WTC11 (cell line): ENCODE measurements around the gene CCBE1. TPM values are rescaled to one million over a fixed set of nuclear protein-coding genes. Genes with fewer than 3 reads are reported as not detected.

Source experiments
- ATAC-seq: fragments of 200-7000 bp; cut with Tn5 transposase; 2 replicates; pipeline ENCODE4 v1.10.0; 2021; ENCODE audit warnings: mild to moderate bottlenecking, moderate library complexity
- CTCF ChIA-PET: fragments of 300-600 bp; sonication (Branson Sonifier 250); formaldehyde crosslinking; loops from one replicate; lab custom pipeline; 2021; ENCODE audit warnings: antibody characterized with exemption; lab: Charles Lee
- POLR2A ChIA-PET: fragments of 350-600 bp; sonication (Branson Sonifier 250); formaldehyde crosslinking; loops from one replicate; lab custom pipeline; 2021; ENCODE audit warnings: antibody characterized with exemption; lab: Charles Lee
- DNase-seq: peaks from one replicate; pipeline ENCODE4 v3.0.0; 2021; ENCODE audit warnings: low spot score
- H3K27ac Mint-ChIP-seq: 2 replicates; pipeline ENCODE4 v1.8.0; 2021; ENCODE audit warnings: mixed read lengths
- H3K27me3 Mint-ChIP-seq: 2 replicates; pipeline ENCODE4 v1.8.0; 2021; ENCODE audit warnings: low read depth, mild to moderate bottlenecking, moderate library complexity, mixed read lengths
- H3K36me3 Mint-ChIP-seq: 2 replicates; pipeline ENCODE4 v1.8.0; 2021; ENCODE audit warnings: mixed read lengths
- H3K4me1 Mint-ChIP-seq: 2 replicates; pipeline ENCODE4 v1.8.0; 2022; ENCODE audit warnings: mixed read lengths
- H3K4me3 Mint-ChIP-seq: 2 replicates; pipeline ENCODE4 v1.8.0; 2021; ENCODE audit warnings: mild to moderate bottlenecking, moderate library complexity, mixed read lengths
- H3K9me3 Mint-ChIP-seq: 2 replicates; pipeline ENCODE4 v1.8.0; 2021; ENCODE audit warnings: mixed read lengths
- ARID4B ChIP-seq: sonication (generic); formaldehyde crosslinking; IDR thresholded peaks from 2 replicates; pipeline ENCODE4 v1.8.0; 2023; ENCODE audit warnings: missing genetic modification reagents, mild to moderate bottlenecking, borderline replicate concordance
- CREB1 ChIP-seq: sonication (generic); formaldehyde crosslinking; IDR thresholded peaks from 2 replicates; pipeline ENCODE4 v1.8.0; 2023; ENCODE audit warnings: mild to moderate bottlenecking, missing genetic modification reagents
- E2F1 ChIP-seq: sonication (generic); formaldehyde crosslinking; IDR thresholded peaks from 2 replicates; pipeline ENCODE4 v1.8.0; 2022; ENCODE audit warnings: mild to moderate bottlenecking, missing genetic modification reagents
- E2F4 ChIP-seq: sonication (generic); formaldehyde crosslinking; IDR thresholded peaks from 2 replicates; pipeline ENCODE4 v1.8.1; 2022; ENCODE audit warnings: low read depth, mild to moderate bottlenecking, moderate library complexity, missing genetic modification reagents, borderline replicate concordance
- E2F5 ChIP-seq: sonication (generic); formaldehyde crosslinking; IDR thresholded peaks from 2 replicates; pipeline ENCODE4 v1.8.1; 2022; ENCODE audit warnings: mild to moderate bottlenecking, moderate library complexity, missing genetic modification reagents
- EMX1 ChIP-seq: fragments of 250-450 bp; sonication (Bioruptor Pico); IDR thresholded peaks from 2 replicates; pipeline ENCODE4 v1.8.0; 2021; ENCODE audit warnings: mild to moderate bottlenecking
- GTF2I ChIP-seq: fragments of 250-450 bp; sonication (Bioruptor Pico); conservative IDR thresholded peaks from 2 replicates; pipeline ENCODE4 v1.4.0; 2021; ENCODE audit warnings: mild to moderate bottlenecking
- HMGXB4 ChIP-seq: sonication (generic); formaldehyde crosslinking; IDR thresholded peaks from 2 replicates; pipeline ENCODE4 v1.8.1; 2023; ENCODE audit warnings: mild to moderate bottlenecking, moderate library complexity, missing genetic modification reagents
- MAX ChIP-seq: sonication (generic); formaldehyde crosslinking; IDR thresholded peaks from 2 replicates; pipeline ENCODE4 v1.8.0; 2022; ENCODE audit warnings: mild to moderate bottlenecking, missing genetic modification reagents
- NFATC4 ChIP-seq: fragments of 250-450 bp; sonication (Bioruptor Pico); IDR thresholded peaks from 2 replicates; pipeline ENCODE4 v1.9.0; 2021; ENCODE audit warnings: mild to moderate bottlenecking
- OVOL2 ChIP-seq: fragments of 250-450 bp; sonication (Bioruptor Pico); IDR thresholded peaks from 2 replicates; pipeline ENCODE4 v1.9.0; 2021; ENCODE audit warnings: mild to moderate bottlenecking, borderline replicate concordance
- SMAD4 ChIP-seq: sonication (generic); formaldehyde crosslinking; IDR thresholded peaks from 2 replicates; pipeline ENCODE4 v1.8.0; 2022; ENCODE audit warnings: mild to moderate bottlenecking, missing genetic modification reagents
- STAT6 ChIP-seq: sonication (generic); formaldehyde crosslinking; conservative IDR thresholded peaks from 2 replicates; pipeline ENCODE4 v1.8.1; 2023; ENCODE audit warnings: mild to moderate bottlenecking, low read depth, missing genetic modification reagents, moderate library complexity
- USF2 ChIP-seq: sonication (generic); formaldehyde crosslinking; IDR thresholded peaks from 2 replicates; pipeline ENCODE4 v1.8.1; 2023; ENCODE audit warnings: mild to moderate bottlenecking, missing genetic modification reagents, moderate library complexity
- ZBTB43 ChIP-seq: sonication (generic); formaldehyde crosslinking; IDR thresholded peaks from 2 replicates; pipeline ENCODE4 v1.8.1; 2023; ENCODE audit warnings: mild to moderate bottlenecking, missing genetic modification reagents
- ZNF121 ChIP-seq: sonication (generic); formaldehyde crosslinking; IDR thresholded peaks from 2 replicates; pipeline ENCODE4 v1.8.0; 2023; ENCODE audit warnings: missing genetic modification reagents
- ZNF423 ChIP-seq: fragments of 250-450 bp; sonication (Bioruptor Pico); IDR thresholded peaks from 2 replicates; pipeline ENCODE4 v2.1.2; 2022; ENCODE audit warnings: mild to moderate bottlenecking, moderate library complexity
- total RNA-seq: library from RNA; stranded (reverse); gene quantifications from 3 replicates; pipeline ENCODE4 v1.2.3, GENCODE V29; 2021

The CCBE1 gene
- total RNA-seq, 1 experiment from 2014 or later = 9.7 TPM

- Mint-ChIP-seq H3K4me3 (no peak overlapping the region), H3K4me1 (peaks cover under 1% of the 10 kb centered on the region; the same call in 1 of the 2 replicates), H3K27me3 (no peaks in the 10 kb centered on the region), H3K9me3 (peaks cover 6% of the 10 kb centered on the region), H3K27ac (no peak overlapping the region), H3K36me3 (peaks cover 3% of the 10 kb centered on the region; the same call in 1 of the 2 replicates)
- DNase-seq (no peak), ATAC-seq (no peak)
- POLR2A ChIA-PET = no interaction called here
- CTCF ChIA-PET = interaction anchor here (0.7 kb wide), 1 partner anchor 162 kb away, joined by 3 read pairs; no protein-coding TSS in a partner anchor
- TF ChIP-seq USF2 (CRISPR knock-in tag) (no peak), HMGXB4 (CRISPR knock-in tag) (no peak), CREB1 (CRISPR knock-in tag) (no peak), ZNF121 (CRISPR knock-in tag) (no peak), SMAD4 (CRISPR knock-in tag) (no peak), OVOL2 (no peak), STAT6 (no peak), E2F1 (CRISPR knock-in tag) (no peak), ZBTB43 (CRISPR knock-in tag) (no peak), EMX1 (no peak), ZNF423 (no peak)
Observed at GRCh38 chr18:59469463-59470180, 227.6 kb downstream of the CCBE1 start.

GRCh38 chr18:59468821-59469220 lies 228.4 kb downstream of the CCBE1 start:
- POLR2A ChIA-PET = no interaction called here
- Mint-ChIP-seq H3K4me1 (peaks cover 4% of the 10 kb centered on the region), H3K27ac (no peak overlapping the region), H3K4me3 (no peak overlapping the region), H3K9me3 (peaks cover 1% of the 10 kb centered on the region), H3K36me3 (peaks cover under 1% of the 10 kb centered on the region; the same call in 1 of the 2 replicates), H3K27me3 (no peaks in the 10 kb centered on the region)
- DNase-seq (no peak), ATAC-seq (no peak)
- CTCF ChIA-PET = no interaction called here
- TF ChIP-seq E2F5 (CRISPR knock-in tag) (no peak), E2F4 (CRISPR knock-in tag) (no peak), GTF2I (no peak), MAX (CRISPR knock-in tag) (no peak), NFATC4 (CRISPR knock-in tag) (no peak), ARID4B (no peak)
